ENCODE results near the gene PRCP. TPM values are rescaled to one million over a fixed set of nuclear protein-coding genes. Genes with fewer than 3 reads are reported as not detected.

Gene PRCP
- total RNA-seq, 1 donor from 2014 or later, result 55.5 TPM

GRCh38 chr11:82828472-82828871 is 71.8 kb downstream of the PRCP start:
- no peaks in the 10 kb centered on the region for H3K4me1 Mint-ChIP-seq (ENCODE audit: unreplicated experiment)
- peaks cover 16% of the 10 kb centered on the region for H3K36me3 Mint-ChIP-seq (ENCODE audit: unreplicated experiment)
- H3K4me3 Mint-ChIP-seq (ENCODE audit: unreplicated experiment), result no peak overlapping the region
- TF ChIP-seq CTCF (IDR thresholded peaks at IDR 0.05), result no peak
- peaks cover 4% of the 10 kb centered on the region for H3K9me3 Mint-ChIP-seq (ENCODE audit: unreplicated experiment)
- no peak for DNase-seq (ENCODE audit: extremely low spot score, unreplicated experiment)
- no peak overlapping the region for H3K27ac Mint-ChIP-seq (ENCODE audit: unreplicated experiment)
- H3K27me3 Mint-ChIP-seq (ENCODE audit: unreplicated experiment), result no peaks in the 10 kb centered on the region

GRCh38 chr11:82826526-82826925 is 73.7 kb downstream of the PRCP start:
- Mint-ChIP-seq H3K4me1 (ENCODE audit: unreplicated experiment) (no peaks in the 10 kb centered on the region), H3K27ac (ENCODE audit: unreplicated experiment) (no peak overlapping the region), H3K4me3 (ENCODE audit: unreplicated experiment) (no peak overlapping the region), H3K36me3 (ENCODE audit: unreplicated experiment) (peaks cover 9% of the 10 kb centered on the region), H3K9me3 (ENCODE audit: unreplicated experiment) (peaks cover 4% of the 10 kb centered on the region), H3K27me3 (ENCODE audit: unreplicated experiment) (no peaks in the 10 kb centered on the region)
- DNase-seq (ENCODE audit: extremely low spot score, unreplicated experiment), result no peak
- TF ChIP-seq CTCF (IDR thresholded peaks at IDR 0.05), result no peak

GRCh38 chr11:82823647-82824619 is 76.3 kb downstream of the PRCP start:
- Mint-ChIP-seq H3K9me3 (ENCODE audit: unreplicated experiment) (peaks cover 4% of the 10 kb centered on the region), H3K36me3 (ENCODE audit: unreplicated experiment) (peaks cover 7% of the 10 kb centered on the region), H3K27me3 (ENCODE audit: unreplicated experiment) (no peaks in the 10 kb centered on the region), H3K4me1 (ENCODE audit: unreplicated experiment) (no peaks in the 10 kb centered on the region), H3K27ac (ENCODE audit: unreplicated experiment) (no peak overlapping the region), H3K4me3 (ENCODE audit: unreplicated experiment) (no peak overlapping the region)
- TF ChIP-seq CTCF (IDR thresholded peaks at IDR 0.05), result no peak
- DNase-seq (ENCODE audit: extremely low spot score, unreplicated experiment), result no peak

- Mint-ChIP-seq H3K4me1 (ENCODE audit: unreplicated experiment) (no peaks in the 10 kb centered on the region), H3K27ac (ENCODE audit: unreplicated experiment) (no peak overlapping the region)
Measured at GRCh38 chr11:82818409-82819043, 81.7 kb downstream of the PRCP start.

More at GRCh38 chr11:82818409-82819043, 81.7 kb downstream of the PRCP start:
- no peak for TF ChIP-seq CTCF (IDR thresholded peaks at IDR 0.05)
- Mint-ChIP-seq H3K27me3 (ENCODE audit: unreplicated experiment) (no peaks in the 10 kb centered on the region), H3K36me3 (ENCODE audit: unreplicated experiment) (no peaks in the 10 kb centered on the region), H3K9me3 (ENCODE audit: unreplicated experiment) (no peaks in the 10 kb centered on the region), H3K4me3 (ENCODE audit: unreplicated experiment) (no peak overlapping the region)
- DNase-seq (ENCODE audit: extremely low spot score, unreplicated experiment), result no peak

Measured in osteocyte (in vitro differentiated cells).